ENCODE results near the gene ST3GAL3. TPM values are rescaled to one million over a fixed set of nuclear protein-coding genes. Genes with fewer than 3 reads are reported as not detected.

Gene ST3GAL3
- total and polyA plus RNA-seq, 2 of the 13 experiments (the other 11 are each of a cell fraction or from before 2014, with no cell fraction given): 5.1 to 8.1 TPM

DNA sequence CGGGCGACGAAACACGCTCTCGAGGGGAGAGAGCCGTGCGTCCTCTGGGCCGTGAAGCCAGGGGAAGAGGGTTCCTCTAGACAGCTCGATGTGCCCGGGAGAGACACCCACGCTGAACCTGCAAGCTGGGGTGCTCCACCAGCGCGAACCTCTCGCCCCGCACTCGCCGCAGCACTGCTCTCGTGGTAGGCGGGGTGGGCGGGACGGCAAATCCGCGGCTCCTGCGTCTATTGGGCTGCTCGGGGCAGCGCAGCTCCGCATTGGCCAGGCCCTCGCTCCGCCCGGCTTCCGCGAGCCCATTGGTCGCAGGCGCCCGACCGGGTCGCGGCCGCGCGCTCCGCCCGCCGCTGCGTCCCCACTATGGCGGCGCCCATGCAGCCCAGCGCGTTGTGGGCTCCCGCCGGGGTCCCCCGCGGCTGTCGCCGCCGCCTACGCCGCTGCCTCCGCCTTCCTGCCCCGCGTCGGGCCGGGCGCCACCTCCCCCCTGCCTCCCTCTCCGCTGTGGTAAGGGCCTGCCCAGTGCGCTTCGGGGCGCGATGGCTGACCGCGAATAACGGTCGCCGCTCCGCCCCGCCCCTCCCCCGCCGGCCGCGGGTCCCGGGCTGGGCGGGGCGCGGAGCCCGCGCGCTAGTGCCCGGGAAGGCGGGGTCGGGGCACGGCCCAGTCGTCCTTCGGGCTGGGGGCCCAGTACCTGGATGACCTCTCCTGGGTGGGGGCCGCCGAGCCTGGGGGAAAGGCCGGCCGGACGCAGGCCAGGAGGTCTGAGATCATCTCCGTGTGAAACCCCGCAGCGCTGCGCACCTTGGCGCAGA, at the start of gene ST3GAL3 (continued):
- TF ChIP-seq, protein P1, sequence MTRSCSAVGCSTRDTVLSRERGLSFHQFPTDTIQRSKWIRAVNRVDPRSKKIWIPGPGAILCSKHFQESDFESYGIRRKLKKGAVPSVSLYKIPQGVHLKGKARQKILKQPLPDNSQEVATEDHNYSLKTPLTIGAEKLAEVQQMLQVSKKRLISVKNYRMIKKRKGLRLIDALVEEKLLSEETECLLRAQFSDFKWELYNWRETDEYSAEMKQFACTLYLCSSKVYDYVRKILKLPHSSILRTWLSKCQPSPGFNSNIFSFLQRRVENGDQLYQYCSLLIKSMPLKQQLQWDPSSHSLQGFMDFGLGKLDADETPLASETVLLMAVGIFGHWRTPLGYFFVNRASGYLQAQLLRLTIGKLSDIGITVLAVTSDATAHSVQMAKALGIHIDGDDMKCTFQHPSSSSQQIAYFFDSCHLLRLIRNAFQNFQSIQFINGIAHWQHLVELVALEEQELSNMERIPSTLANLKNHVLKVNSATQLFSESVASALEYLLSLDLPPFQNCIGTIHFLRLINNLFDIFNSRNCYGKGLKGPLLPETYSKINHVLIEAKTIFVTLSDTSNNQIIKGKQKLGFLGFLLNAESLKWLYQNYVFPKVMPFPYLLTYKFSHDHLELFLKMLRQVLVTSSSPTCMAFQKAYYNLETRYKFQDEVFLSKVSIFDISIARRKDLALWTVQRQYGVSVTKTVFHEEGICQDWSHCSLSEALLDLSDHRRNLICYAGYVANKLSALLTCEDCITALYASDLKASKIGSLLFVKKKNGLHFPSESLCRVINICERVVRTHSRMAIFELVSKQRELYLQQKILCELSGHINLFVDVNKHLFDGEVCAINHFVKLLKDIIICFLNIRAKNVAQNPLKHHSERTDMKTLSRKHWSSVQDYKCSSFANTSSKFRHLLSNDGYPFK (CRISPR knock-in tag; IDR thresholded peaks at IDR 0.05; ENCODE audit: borderline replicate concordance): peak; percentile 37; the same call in 1 of the 2 replicates
- TF ChIP-seq ZNF33B (CRISPR knock-in tag; IDR thresholded peaks at IDR 0.05) (peak; percentile 86; the same call in 1 of the 2 replicates), ZNF547 (CRISPR knock-in tag; IDR thresholded peaks at IDR 0.05) (peak; percentile 82), MAFK (conservative IDR thresholded peaks at IDR 0.05 in 1 of 2, IDR thresholded peaks at IDR 0.05 in 1 of 2; ENCODE audit: low read length in 2 of 2) (no peak), ZFYVE20 (CRISPR knock-in tag; IDR thresholded peaks at IDR 0.05; ENCODE audit: borderline replicate concordance, low read depth) (0 out of 2 replicates have a peak, but pooled peaks have one; percentile 56), ESRRA (CRISPR knock-in tag; IDR thresholded peaks at IDR 0.05; ENCODE audit: low read depth) (peak; percentile 93; the same call in 1 of the 2 replicates), GABPB1 (CRISPR knock-in tag; IDR thresholded peaks at IDR 0.05) (peak; percentile 56), HNRNPK (IDR thresholded peaks at IDR 0.05; ENCODE audit: low read depth, low read length, poor library complexity, severe bottlenecking) (no peak), DNMT1 (CRISPR knock-in tag; IDR thresholded peaks at IDR 0.05) (no peak)
- TF ChIP-seq, protein P2, sequence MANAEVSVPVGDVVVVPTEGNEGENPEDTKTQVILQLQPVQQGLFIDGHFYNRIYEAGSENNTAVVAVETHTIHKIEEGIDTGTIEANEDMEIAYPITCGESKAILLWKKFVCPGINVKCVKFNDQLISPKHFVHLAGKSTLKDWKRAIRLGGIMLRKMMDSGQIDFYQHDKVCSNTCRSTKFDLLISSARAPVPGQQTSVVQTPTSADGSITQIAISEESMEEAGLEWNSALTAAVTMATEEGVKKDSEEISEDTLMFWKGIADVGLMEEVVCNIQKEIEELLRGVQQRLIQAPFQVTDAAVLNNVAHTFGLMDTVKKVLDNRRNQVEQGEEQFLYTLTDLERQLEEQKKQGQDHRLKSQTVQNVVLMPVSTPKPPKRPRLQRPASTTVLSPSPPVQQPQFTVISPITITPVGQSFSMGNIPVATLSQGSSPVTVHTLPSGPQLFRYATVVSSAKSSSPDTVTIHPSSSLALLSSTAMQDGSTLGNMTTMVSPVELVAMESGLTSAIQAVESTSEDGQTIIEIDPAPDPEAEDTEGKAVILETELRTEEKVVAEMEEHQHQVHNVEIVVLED (CRISPR knock-in tag; IDR thresholded peaks at IDR 0.05; ENCODE audit: borderline replicate concordance): peak; percentile 61; the same call in 1 of the 2 replicates
- TF ChIP-seq, protein P3, sequence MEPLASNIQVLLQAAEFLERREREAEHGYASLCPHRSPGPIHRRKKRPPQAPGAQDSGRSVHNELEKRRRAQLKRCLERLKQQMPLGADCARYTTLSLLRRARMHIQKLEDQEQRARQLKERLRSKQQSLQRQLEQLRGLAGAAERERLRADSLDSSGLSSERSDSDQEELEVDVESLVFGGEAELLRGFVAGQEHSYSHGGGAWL (CRISPR knock-in tag; IDR thresholded peaks at IDR 0.05): peak; percentile 87
- TF ChIP-seq, protein P4, sequence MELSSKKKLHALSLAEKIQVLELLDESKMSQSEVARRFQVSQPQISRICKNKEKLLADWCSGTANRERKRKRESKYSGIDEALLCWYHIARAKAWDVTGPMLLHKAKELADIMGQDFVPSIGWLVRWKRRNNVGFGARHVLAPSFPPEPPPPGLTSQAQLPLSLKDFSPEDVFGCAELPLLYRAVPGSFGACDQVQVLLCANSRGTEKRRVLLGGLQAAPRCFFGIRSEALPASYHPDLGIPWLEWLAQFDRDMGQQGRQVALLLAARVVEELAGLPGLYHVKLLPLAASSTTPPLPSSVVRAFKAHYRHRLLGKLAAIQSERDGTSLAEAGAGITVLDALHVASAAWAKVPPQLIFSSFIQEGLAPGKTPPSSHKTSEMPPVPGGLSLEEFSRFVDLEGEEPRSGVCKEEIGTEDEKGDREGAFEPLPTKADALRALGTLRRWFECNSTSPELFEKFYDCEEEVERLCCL (CRISPR knock-in tag; IDR thresholded peaks at IDR 0.05; ENCODE audit: borderline replicate concordance): no peak; the same call in 1 of the 2 replicates
- TF ChIP-seq, protein P5, sequence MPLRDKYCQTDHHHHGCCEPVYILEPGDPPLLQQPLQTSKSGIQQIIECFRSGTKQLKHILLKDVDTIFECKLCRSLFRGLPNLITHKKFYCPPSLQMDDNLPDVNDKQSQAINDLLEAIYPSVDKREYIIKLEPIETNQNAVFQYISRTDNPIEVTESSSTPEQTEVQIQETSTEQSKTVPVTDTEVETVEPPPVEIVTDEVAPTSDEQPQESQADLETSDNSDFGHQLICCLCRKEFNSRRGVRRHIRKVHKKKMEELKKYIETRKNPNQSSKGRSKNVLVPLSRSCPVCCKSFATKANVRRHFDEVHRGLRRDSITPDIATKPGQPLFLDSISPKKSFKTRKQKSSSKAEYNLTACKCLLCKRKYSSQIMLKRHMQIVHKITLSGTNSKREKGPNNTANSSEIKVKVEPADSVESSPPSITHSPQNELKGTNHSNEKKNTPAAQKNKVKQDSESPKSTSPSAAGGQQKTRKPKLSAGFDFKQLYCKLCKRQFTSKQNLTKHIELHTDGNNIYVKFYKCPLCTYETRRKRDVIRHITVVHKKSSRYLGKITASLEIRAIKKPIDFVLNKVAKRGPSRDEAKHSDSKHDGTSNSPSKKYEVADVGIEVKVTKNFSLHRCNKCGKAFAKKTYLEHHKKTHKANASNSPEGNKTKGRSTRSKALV (CRISPR knock-in tag; IDR thresholded peaks at IDR 0.05): no peak
- TF ChIP-seq, protein P6, sequence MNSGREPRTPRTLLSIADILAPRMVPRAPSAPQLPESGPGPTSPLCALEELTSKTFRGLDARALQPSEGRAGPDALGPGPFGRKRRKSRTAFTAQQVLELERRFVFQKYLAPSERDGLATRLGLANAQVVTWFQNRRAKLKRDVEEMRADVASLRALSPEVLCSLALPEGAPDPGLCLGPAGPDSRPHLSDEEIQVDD (CRISPR knock-in tag; IDR thresholded peaks at IDR 0.05; ENCODE audit: borderline replicate concordance): peak; percentile 64; the same call in 1 of the 2 replicates
- TF ChIP-seq, protein P7, sequence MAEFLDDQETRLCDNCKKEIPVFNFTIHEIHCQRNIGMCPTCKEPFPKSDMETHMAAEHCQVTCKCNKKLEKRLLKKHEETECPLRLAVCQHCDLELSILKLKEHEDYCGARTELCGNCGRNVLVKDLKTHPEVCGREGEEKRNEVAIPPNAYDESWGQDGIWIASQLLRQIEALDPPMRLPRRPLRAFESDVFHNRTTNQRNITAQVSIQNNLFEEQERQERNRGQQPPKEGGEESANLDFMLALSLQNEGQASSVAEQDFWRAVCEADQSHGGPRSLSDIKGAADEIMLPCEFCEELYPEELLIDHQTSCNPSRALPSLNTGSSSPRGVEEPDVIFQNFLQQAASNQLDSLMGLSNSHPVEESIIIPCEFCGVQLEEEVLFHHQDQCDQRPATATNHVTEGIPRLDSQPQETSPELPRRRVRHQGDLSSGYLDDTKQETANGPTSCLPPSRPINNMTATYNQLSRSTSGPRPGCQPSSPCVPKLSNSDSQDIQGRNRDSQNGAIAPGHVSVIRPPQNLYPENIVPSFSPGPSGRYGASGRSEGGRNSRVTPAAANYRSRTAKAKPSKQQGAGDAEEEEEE (CRISPR knock-in tag; IDR thresholded peaks at IDR 0.05; ENCODE audit: borderline replicate concordance): no peak

Measured in HepG2 (cell line).